AG04450 (cell line): ENCODE results near the gene HSD17B11. TPM values are rescaled to one million over a fixed set of nuclear protein-coding genes. Genes with fewer than 3 reads are reported as not detected.
"Not testable (repeated sequence)": the region's sequence is repeated elsewhere in the genome, so short reads cannot be mapped to it uniquely, and the experiment has no call there.

Source experiments
- CTCF ChIA-PET: fragments of 300-600, 350-600 bp; formaldehyde crosslinking; extraction: SDS; loops from one replicate; lab custom pipeline; 2022; ENCODE audit warnings: antibody characterized with exemption, inconsistent platforms; lab: Charles Lee
- POLR2A ChIA-PET: fragments of 350-600 bp; formaldehyde crosslinking; extraction: SDS; loops from one replicate; lab custom pipeline; 2021; ENCODE audit warnings: antibody characterized with exemption, inconsistent platforms; lab: Yijun Ruan, JAX
- DNase-seq: peaks from one replicate; pipeline ENCODE4 v3.0.0-alpha.2; 2011; ENCODE audit warnings: low read depth, low spot score
- H3K27ac ChIP-seq: one replicate; pipeline ENCODE4 v1.5.1; 2012; ENCODE audit warnings: low read depth, low read length, control low read depth
- H3K27me3 ChIP-seq: one replicate; pipeline ENCODE4 v1.6.0; 2012; ENCODE audit warnings: low read length; ENCODE audit not compliant: control insufficient read depth, insufficient read depth
- H3K4me3 ChIP-seq: 2 replicates; pipeline ENCODE4 v1.5.1; 2011; ENCODE audit warnings: mild to moderate bottlenecking, low read depth, low read length, control low read depth
- H3K9me3 ChIP-seq: 2 replicates; pipeline ENCODE4 v1.5.1; 2012; ENCODE audit warnings: low read length; ENCODE audit not compliant: control insufficient read depth, insufficient read depth
- polyA plus RNA-seq: library from polyadenylated mRNA; depleted of rRNA; stranded (reverse); fragments of >200 nt; gene quantifications from 2 replicates; pipeline ENCODE4 v1.2.3, GENCODE V29; 2011
- TF ChIP-seq, protein P1 (sequence below): IDR thresholded peaks from 2 replicates; pipeline ENCODE4 v1.5.1; 2011; ENCODE audit warnings: low read depth, low read length, control low read depth, inconsistent platforms

The HSD17B11 gene
- polyA plus RNA-seq, 1 experiment = 49.7 TPM

DNA sequence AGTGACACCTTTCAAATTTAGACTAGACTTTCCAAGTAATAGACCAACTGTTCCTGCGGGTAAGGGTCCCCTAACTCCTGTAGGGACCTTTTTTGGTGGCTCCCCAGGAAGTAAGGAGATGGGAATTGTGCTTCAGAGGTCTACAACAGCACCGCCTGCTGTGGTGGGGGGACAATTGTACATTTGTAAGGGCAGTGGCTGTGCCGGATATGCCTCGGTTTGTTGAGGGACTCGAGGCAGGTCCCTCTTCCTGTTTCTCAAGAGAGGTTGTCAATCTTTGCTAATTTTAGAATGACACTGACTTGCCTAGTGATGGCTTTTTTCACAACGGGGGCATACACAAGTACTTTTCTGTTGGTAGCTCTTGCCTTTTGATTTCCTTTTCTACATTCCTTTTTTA is 15.5 kb upstream of the HSD17B11 start:
- CTCF ChIA-PET = interaction anchor here (1.6 kb wide), 1 partner anchor 30 kb away, joined by 4 read pairs; no protein-coding TSS in a partner anchor
- no peak for DNase-seq
- no peak overlapping the region for H3K27ac ChIP-seq
- H3K9me3 ChIP-seq = peaks cover 3% of the 10 kb centered on the region; the same call in 1 of the 2 replicates
- POLR2A ChIA-PET = no interaction called here
- peaks cover 14% of the 10 kb centered on the region for H3K27me3 ChIP-seq
- TF ChIP-seq, protein P1, sequence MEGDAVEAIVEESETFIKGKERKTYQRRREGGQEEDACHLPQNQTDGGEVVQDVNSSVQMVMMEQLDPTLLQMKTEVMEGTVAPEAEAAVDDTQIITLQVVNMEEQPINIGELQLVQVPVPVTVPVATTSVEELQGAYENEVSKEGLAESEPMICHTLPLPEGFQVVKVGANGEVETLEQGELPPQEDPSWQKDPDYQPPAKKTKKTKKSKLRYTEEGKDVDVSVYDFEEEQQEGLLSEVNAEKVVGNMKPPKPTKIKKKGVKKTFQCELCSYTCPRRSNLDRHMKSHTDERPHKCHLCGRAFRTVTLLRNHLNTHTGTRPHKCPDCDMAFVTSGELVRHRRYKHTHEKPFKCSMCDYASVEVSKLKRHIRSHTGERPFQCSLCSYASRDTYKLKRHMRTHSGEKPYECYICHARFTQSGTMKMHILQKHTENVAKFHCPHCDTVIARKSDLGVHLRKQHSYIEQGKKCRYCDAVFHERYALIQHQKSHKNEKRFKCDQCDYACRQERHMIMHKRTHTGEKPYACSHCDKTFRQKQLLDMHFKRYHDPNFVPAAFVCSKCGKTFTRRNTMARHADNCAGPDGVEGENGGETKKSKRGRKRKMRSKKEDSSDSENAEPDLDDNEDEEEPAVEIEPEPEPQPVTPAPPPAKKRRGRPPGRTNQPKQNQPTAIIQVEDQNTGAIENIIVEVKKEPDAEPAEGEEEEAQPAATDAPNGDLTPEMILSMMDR = no peak
- H3K4me3 ChIP-seq = no peak overlapping the region

DNA sequence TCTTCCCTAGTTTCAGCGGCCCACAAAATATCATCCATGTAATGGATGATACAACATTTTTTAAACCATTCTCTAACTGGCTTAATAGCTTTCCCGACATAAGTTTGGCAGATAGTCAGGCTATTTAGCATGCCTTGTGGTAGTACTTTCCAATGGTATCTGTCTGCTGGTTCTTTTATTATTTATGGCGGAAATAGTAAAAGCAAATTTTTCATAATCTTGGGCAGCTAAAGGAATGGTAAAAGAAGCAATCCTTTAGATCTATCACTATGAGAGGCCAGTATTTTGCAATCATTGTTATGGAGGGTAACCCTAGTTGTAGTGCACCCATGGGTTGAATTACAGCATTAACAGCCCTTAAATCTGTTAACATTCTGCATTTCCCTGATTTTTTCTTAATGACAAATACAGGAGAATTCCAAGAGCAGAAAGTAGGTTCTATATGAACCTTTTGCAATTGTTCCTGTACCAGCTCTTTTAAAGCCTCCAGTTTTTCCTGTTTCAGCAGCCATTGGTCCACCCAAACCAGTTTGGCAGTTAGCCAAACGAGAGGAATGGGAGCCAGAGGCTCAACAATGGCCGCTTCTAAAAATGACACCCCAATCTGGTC is 14.3 kb upstream of the HSD17B11 start:
- Histone ChIP-seq H3K9me3 (peaks cover 3% of the 10 kb centered on the region; the same call in 1 of the 2 replicates), H3K27me3 (peaks cover 14% of the 10 kb centered on the region), H3K4me3 (no peak overlapping the region), H3K27ac (no peak overlapping the region)
- no peak for DNase-seq
- TF ChIP-seq, protein P1 = no peak
- CTCF ChIA-PET = no interaction called here
- POLR2A ChIA-PET = no interaction called here

DNA sequence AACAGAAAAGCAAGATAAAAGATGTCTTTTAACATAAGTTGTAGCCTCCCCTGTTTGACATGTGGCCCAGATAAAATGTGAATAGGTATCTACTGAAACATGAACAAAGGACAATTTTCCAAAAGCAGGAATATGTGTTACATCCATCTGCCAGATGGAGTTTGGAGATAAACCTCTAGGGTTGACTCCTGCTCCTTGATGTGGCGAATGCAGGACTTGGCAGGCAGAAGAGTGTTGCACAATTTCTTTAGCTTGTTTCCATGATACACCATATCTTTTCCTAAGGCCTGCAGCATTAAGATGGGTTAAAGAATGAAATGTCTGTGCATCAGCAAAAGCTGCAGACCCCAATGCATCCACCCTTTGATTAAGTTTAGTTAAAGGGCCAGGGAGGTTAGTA is 12.7 kb upstream of the HSD17B11 start:
- H3K27ac ChIP-seq, H3K4me3 ChIP-seq, POLR2A ChIA-PET, CTCF ChIA-PET, DNase-seq: not testable (repeated sequence)
- Histone ChIP-seq H3K27me3 (peaks cover 14% of the 10 kb centered on the region), H3K9me3 (peaks cover 14% of the 10 kb centered on the region)

DNA sequence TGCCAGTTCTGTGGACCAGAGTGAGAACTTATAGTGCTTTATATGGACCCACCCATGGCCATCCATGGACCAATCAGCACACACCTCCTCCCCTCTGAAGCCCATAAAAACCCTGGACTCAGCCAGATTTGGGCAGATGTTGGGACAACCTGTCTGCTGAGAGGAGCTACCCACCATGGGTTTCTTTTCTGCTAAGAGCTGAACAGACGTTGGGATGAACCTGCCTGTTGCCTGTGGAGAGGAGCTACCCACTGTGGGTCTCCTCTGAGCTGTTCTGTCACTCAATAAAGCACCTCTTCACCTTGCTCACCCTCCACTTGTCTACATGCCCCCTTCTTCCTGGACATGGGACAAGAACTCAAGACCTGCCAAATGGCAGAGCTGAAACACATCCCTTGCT is 9.0 kb upstream of the HSD17B11 start:
- ChIA-PET POLR2A (no interaction called here), CTCF (no interaction called here)

DNA sequence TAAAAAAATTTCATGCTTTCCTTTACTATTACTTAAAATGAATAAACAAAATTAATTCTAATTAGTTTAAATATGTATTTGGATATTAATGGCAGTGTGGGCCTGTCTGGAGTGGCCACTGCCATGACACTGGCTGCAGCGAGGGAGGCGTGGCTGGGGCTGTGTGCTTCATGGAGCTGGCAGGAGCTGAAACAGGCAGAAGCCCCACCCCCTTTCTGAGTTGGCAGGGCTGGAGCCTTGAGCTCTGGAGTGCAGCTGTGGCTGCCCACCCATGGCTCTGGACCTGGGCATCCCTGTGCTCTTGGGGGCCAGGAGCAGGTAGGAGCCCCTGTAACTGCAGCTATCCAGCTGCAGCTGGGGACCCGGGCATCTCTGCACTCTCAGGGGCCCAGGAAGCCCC is 8.2 kb upstream of the HSD17B11 start:
- ChIA-PET POLR2A (no interaction called here), CTCF (no interaction called here)
- no peak for DNase-seq
- Histone ChIP-seq H3K27me3 (peaks cover 2% of the 10 kb centered on the region), H3K27ac (no peak overlapping the region), H3K4me3 (no peak overlapping the region), H3K9me3 (peaks cover 14% of the 10 kb centered on the region)
- TF ChIP-seq, protein P1 = no peak

More for the DNA sequence above, 9.0 kb upstream of the HSD17B11 start:
- no peak overlapping the region for H3K27ac ChIP-seq
- peaks cover 14% of the 10 kb centered on the region for H3K9me3 ChIP-seq
- H3K4me3 ChIP-seq = no peak overlapping the region
- no peak for DNase-seq
- TF ChIP-seq, protein P1 = no peak
- peaks cover 6% of the 10 kb centered on the region for H3K27me3 ChIP-seq

DNA sequence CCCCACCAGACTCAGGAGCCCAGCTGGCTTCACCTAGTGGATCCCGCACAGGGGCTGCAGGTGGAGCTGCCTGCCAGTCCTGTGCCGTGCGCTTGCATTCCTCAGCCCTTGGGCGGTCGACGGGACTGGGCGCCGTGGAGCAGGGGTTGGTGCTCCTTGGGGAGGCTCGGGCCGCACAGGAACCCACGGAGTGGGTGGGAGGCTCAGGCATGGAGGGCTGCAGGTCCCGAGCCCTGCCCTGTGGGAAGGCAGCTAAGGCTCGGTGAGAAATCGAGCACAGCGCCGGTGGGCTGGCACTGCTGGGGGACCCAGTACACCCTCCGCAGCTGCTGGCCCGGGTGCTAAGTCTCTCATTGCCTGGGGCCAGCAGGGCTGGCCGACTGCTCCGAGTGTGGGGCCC is 4.9 kb upstream of the HSD17B11 start:
- H3K4me3 ChIP-seq, CTCF ChIA-PET, POLR2A ChIA-PET, H3K27ac ChIP-seq, H3K27me3 ChIP-seq, DNase-seq: not testable (repeated sequence)
- H3K9me3 ChIP-seq = peaks cover 10% of the 10 kb centered on the region

DNA sequence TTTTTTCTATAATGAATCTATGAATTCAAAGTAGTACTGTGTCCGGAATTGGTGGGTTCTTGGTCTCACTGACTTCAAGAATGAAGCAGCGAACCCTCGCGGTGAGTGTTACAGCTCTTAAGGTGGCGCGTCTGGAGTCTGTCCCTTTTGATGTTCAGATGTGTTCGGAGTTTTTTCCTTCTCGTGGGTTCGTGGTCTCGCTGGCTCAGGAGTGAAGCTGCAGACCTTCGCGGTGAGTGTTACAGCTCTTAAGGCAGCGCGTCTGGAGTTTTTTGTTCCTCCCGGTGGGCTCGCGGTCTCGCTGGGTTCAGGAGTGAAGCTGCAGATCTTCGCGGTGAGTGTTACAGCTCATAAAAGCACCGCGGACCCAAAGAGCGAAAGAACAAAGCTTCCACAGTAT is 4.1 kb upstream of the HSD17B11 start:
- H3K27me3 ChIP-seq, POLR2A ChIA-PET, H3K4me3 ChIP-seq, DNase-seq, H3K27ac ChIP-seq: not testable (repeated sequence)
- CTCF ChIA-PET = interaction anchor here (1.2 kb wide), 1 partner anchor 19 kb away, joined by 4 read pairs; no protein-coding TSS in a partner anchor
- H3K9me3 ChIP-seq = peaks cover 10% of the 10 kb centered on the region
